ENCODE results near the gene CILP.
"Not testable (repeated sequence)": the region's sequence is repeated elsewhere in the genome, so short reads cannot be mapped to it uniquely, and the experiment has no call there.

CILP gene

GRCh38 chr15:65201918-65202317 lies 9.4 kb downstream of the CILP start:
- H3K27ac ChIP-seq, result no peak overlapping the region
- no peak overlapping the region for H3K4me3 ChIP-seq

- no peak overlapping the region for H3K27ac ChIP-seq
- no peak overlapping the region for H3K4me3 ChIP-seq
Observed at GRCh38 chr15:65198571-65198970, 12.7 kb downstream of the CILP start.

- H3K4me3 ChIP-seq, result no peak overlapping the region
- H3K27ac ChIP-seq, result no peak overlapping the region
Observed at GRCh38 chr15:65197337-65197645, 14.0 kb downstream of the CILP start.

GRCh38 chr15:65196637-65197336 lies 14.5 kb downstream of the CILP start:
- Histone ChIP-seq H3K27ac (peak overlapping the region in 2 of 21 experiments; percentile 23 to 33), H3K4me3 (no peak overlapping the region)

DNA sequence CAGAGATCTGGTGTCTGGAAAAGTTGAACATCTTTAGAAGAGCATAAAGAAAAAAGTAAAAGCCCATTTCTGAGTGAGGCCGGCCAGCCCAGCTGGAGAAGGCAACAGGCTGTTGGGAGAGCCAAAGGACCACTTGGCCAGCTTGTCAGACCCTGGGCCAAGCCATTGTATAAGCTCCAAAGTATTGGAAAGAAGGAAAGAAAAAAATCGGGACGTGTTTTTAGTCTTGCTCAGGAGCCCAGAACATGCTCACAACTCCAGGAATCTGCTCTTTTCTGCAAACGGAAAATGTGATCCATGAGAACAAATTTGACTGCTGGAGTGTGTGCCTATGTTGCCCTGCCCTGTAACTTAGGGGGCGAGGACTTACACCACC lies 15.7 kb downstream of the CILP start:
- peak overlapping the region in 3 of 21 experiments; percentile 4 to 69 (median 42) for H3K27ac ChIP-seq
- H3K4me3 ChIP-seq, result no peak overlapping the region

DNA sequence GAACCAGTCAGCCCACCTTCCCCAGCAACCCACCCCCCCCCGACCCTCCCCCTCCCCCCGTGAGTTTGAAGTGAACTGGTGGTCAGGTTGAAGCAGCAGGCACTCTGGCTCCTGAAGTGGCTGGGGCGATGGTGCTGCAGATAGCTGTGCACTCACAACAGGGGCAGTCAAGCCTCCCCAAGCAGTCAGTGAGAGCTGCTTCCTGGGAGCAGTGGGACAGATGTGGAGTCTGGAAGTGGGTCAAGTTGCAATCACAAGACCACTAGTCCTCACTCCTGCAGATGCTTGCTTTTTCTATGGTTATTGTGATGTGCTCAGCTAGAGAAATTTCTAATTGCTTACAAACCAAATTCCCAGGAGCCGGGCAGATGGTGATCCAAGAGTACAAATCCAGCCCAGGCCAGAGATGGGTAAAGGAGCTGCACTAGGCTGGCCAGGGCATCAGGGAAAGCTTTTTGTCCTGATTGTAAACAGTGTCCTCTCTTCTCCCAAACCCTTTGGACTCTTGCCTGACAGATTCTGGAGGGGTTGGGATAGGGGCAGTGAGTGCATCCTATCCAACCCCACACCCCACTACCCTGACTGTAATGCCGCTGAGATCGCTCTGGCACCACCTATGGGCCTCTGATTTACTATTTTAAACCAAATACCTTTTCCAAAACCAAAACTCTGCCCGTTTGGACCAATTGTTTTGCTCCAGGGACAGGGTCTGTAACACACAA lies 16.3 kb downstream of the CILP start:
- peak overlapping the region in 3 of 21 experiments; percentile 4 to 69 (median 42) for H3K27ac ChIP-seq
- H3K4me3 ChIP-seq, result no peak overlapping the region

DNA sequence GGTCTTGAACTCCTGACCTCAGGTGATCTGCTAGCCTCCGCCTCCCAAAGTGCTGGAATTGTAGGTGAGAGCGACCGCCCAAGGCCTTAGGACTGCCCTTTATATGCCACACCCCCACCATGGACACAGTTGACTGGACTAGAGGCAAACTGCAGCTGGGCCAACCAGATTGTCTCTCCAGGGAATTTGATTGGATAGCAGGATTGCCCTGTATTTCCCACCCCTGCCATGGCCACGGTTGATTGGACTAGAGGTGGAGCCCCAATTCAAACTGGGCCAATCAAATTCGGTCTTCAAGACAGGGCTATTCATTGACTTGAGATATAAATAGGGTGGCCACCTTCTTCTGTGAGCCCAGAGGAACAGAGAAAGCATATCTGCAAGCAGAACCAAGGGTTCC lies 19.3 kb downstream of the CILP start:
- Histone ChIP-seq H3K4me3 (no peak overlapping the region), H3K27ac (no peak overlapping the region)

DNA sequence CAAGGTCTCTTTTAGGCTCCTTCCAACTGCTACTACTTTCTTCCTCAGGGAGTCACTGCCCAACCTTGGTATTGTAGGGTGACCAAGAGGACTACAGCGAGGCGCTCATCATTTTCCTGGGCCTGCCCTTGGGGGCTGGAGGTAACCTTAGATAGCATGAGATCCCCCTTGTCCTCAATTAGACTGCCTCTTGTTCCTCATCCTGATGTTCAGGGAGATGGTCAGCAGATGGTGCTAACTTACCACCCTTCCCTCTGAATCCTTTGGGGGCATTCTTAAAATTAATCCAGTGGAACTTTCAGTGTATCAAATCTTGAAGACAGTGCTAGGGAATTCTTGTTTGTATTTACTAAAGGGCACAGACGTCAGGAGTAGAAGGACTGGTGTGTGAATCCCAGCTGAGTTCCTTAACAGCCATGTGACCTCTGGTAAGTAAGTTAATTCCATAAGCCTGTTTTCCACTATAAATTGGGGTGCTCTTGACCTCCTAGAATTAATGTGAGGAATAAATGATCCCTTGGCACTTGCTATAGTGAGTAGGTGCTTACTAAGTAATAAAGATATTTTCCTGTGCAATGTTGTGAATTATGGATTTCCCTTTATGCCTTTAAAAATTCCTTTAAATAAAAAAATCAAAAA lies 22.1 kb downstream of the CILP start:
- Histone ChIP-seq H3K4me3 (no peak overlapping the region), H3K27ac (no peak overlapping the region)

DNA sequence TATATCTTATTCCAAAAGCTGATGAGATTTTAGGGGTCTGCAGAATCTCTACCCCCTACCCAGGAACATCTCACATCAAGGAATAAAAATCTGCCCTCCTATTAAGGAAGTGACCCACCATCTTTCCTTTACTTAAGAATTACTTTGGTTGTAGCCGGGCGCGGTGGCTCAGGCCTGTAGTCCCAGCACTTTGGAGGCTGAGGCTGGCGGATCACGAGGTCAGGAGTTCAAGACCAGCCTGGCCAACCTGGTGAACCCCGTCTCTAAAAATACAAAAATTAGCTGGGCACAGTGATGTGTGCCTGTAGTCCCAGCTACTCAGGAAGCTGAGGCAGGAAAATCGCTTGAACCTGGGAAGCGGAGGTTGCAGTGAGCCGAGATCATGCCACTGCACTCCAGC lies 22.8 kb downstream of the CILP start:
- H3K4me3 ChIP-seq, H3K27ac ChIP-seq: not testable (repeated sequence)

- H3K27ac ChIP-seq, result peak within 1 kb of the TSS; percentile 85 to 99 (median 97)
- H3K4me3 ChIP-seq, result peak within 1 kb of the TSS; percentile 54 to 97 (median 83)
Observed at GRCh38 chr15:65184868-65185717, 26.2 kb downstream of the CILP start, which contains the start of gene CLPX. Gene CLPX, minus strand, starts transcription at chr15:65185342. Its CDS starts 189 bp downstream, at chr15:65185153.

DNA sequence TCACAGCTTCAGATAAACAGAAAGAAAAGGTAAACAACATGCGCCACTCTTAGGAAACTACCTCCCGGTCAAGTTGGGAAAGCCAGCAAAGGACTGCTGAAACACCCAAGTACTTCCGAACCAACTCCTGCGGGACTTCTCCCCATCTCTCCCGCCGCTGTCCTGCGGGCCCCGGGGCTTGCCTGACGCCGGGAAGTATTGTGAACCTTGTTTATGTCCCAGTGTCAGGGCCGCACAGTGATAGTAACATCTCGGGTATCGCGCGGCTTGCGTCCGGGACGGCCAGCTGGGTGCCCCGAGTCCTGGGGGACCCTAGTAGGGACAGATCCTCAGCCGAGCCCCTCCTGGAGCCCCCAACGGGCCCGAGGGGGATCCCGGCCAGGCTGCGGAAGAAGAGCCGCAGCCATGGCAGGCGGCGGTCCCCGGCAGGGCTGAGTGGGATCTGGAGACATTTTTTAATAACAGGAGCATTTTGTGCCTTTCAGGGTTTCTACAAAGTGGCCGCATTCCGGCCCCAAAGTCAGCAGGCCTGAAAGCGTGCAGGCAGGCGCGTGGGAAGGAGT lies 26.9 kb downstream of the CILP start:
- H3K4me3 ChIP-seq, result peak overlapping the region; percentile 54 to 97 (median 83)
- H3K27ac ChIP-seq, result peak overlapping the region; percentile 85 to 99 (median 97)

GRCh38 chr15:65183865-65184159 lies 27.5 kb downstream of the CILP start:
- Histone ChIP-seq H3K27ac (peak overlapping the region in 20 of 21 experiments; percentile 85 to 99 (median 97)), H3K4me3 (peak overlapping the region; percentile 54 to 97 (median 83))

DNA sequence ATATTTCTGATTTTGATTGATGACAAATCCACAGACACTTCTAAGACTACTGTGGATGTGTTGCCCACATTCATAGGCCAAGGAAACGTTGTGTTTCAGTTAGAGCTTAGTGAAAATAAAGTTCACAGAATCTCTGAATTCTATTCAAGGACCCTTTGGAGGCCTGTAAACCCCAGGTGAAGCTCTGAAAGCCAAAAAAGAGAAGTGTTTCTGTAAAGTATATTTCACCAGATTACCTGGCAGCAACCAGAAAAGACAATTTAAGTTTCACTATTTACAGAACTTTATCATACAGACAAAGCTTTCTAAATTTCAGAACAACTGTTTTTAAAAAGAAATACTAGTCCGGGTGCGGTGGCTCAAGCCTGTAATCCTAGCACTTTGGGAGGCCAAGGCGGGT lies 28.7 kb downstream of the CILP start:
- Histone ChIP-seq H3K4me3 (peak overlapping the region in 1 of 7 experiments; percentile 54), H3K27ac (peak overlapping the region in 1 of 21 experiments; percentile 96)

- H3K4me3 ChIP-seq, H3K27ac ChIP-seq: not testable (repeated sequence)
Observed at GRCh38 chr15:65181582-65182353, 29.5 kb downstream of the CILP start.

GRCh38 chr15:65180167-65180566 lies 31.1 kb downstream of the CILP start:
- no peak overlapping the region for H3K27ac ChIP-seq
- H3K4me3 ChIP-seq, result no peak overlapping the region

GRCh38 chr15:65177901-65178300 lies 33.4 kb downstream of the CILP start:
- no peak overlapping the region for H3K4me3 ChIP-seq
- peak overlapping the region in 4 of 21 experiments; percentile 3 to 31 (median 20) for H3K27ac ChIP-seq

GRCh38 chr15:65176056-65176455 lies 35.2 kb downstream of the CILP start:
- H3K27ac ChIP-seq, result no peak overlapping the region
- no peak overlapping the region for H3K4me3 ChIP-seq

- no peak overlapping the region for H3K4me3 ChIP-seq
- no peak overlapping the region for H3K27ac ChIP-seq
Observed at GRCh38 chr15:65175511-65175910, 35.8 kb downstream of the CILP start.

DNA sequence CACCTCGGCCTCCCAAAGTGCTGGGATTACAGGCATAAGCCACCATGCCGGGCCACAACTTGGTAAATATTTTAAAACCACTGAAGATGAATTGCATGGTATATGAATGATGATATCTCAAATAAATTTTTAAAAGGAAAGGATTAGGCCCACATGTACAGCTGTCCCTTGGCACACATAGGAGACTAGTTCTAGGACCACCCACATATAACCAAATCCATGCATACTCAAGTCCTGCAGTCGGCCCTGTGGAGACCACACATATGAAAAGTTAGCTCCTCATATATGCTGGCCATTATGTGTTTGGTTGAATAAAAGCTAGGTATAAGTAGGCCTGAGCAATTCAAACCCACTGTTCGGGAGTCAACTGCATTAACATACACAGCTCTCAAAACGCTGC lies 36.8 kb downstream of the CILP start:
- Histone ChIP-seq H3K27ac (no peak overlapping the region), H3K4me3 (no peak overlapping the region)
